ENCODE measurements around the gene KLHL35.

GRCh38 chr11:75423721-75424120 is 9.3 kb downstream of the KLHL35 start:
- TF ChIP-seq SIN3A (IDR thresholded peaks at IDR 0.05; ENCODE audit: borderline replicate concordance, insufficient read depth, low read length) (no peak), TAF1 (IDR thresholded peaks at IDR 0.05; ENCODE audit: borderline replicate concordance, insufficient read depth, low read length) (no peak), POLR2AphosphoS5 (IDR thresholded peaks at IDR 0.05; ENCODE audit: low read depth, low read length) (no peak), REST (IDR thresholded peaks at IDR 0.05; ENCODE audit: insufficient read depth in 1 of 2, low read depth in 2 of 2, low read length in 2 of 2) (no peak)

Measured in PFSK-1 (cell line).